Endodermal cell (in vitro differentiated cells): ENCODE measurements around the gene TBC1D21. TPM values are rescaled to one million over a fixed set of nuclear protein-coding genes. Genes with fewer than 3 reads are reported as not detected.

ENCODE experiments used
- DNase-seq: peaks from one replicate; pipeline ENCODE4 v3.0.0-alpha.2; 2017
- H3K27ac ChIP-seq: 2 replicates; pipeline ENCODE4 v1.5.1; 2013; ENCODE audit warnings: mild to moderate bottlenecking, low read depth, low read length, moderate library complexity
- H3K27me3 ChIP-seq: 2 replicates; pipeline ENCODE4 v1.6.1; 2013; ENCODE audit warnings: mild to moderate bottlenecking, low read length, moderate library complexity; ENCODE audit not compliant: insufficient read depth, control insufficient read depth, poor library complexity, severe bottlenecking
- H3K36me3 ChIP-seq: 2 replicates; pipeline ENCODE4 v1.7.0; 2013; ENCODE audit warnings: mild to moderate bottlenecking, low read length, moderate library complexity; ENCODE audit not compliant: control insufficient read depth, insufficient read depth
- H3K4me1 ChIP-seq: one replicate; pipeline ENCODE4 v1.7.0; 2013; ENCODE audit warnings: low read length; ENCODE audit not compliant: control insufficient read depth, insufficient read depth
- H3K4me3 ChIP-seq: 2 replicates; pipeline ENCODE4 v1.5.1; 2013; ENCODE audit warnings: mild to moderate bottlenecking, low read length, moderate library complexity
- H3K9ac ChIP-seq: 2 replicates; pipeline ENCODE4 v1.6.1; 2013; ENCODE audit warnings: mild to moderate bottlenecking, low read length, moderate library complexity; ENCODE audit not compliant: poor library complexity, severe bottlenecking; ENCODE audit errors: extremely low read depth
- H3K9me3 ChIP-seq: 2 replicates; pipeline ENCODE4 v1.6.1; 2013; ENCODE audit warnings: mild to moderate bottlenecking, low read length, moderate library complexity; ENCODE audit not compliant: control insufficient read depth
- H3K27ac Mint-ChIP-seq: 2 replicates; pipeline ENCODE4 v1.8.0; 2020; ENCODE audit warnings: mixed read lengths
- H3K27me3 Mint-ChIP-seq: 2 replicates; pipeline ENCODE4 v1.8.0; 2021; ENCODE audit warnings: mild to moderate bottlenecking, mixed read lengths; ENCODE audit not compliant: insufficient read depth
- H3K36me3 Mint-ChIP-seq: 2 replicates; pipeline ENCODE4 v1.8.0; 2020; ENCODE audit warnings: low read depth, mixed read lengths
- H3K4me1 Mint-ChIP-seq: 2 replicates; pipeline ENCODE4 v1.8.0; 2020; ENCODE audit warnings: mixed read lengths
- H3K4me3 Mint-ChIP-seq: 2 replicates; pipeline ENCODE4 v1.8.0; 2020; ENCODE audit warnings: mild to moderate bottlenecking, moderate library complexity, mixed read lengths
- H3K9me3 Mint-ChIP-seq: 2 replicates; pipeline ENCODE4 v1.8.0; 2020; ENCODE audit warnings: mild to moderate bottlenecking, mixed read lengths
- WGBS, 2 experiments: methylation state at CpG; one replicate each; pipeline versions ENCODE4 v1.1.5 to v1.1.7; 2013; ENCODE audit warnings: missing lambda C conversion rate in 2 of 2, mixed read lengths in 1 of 2; ENCODE audit not compliant: insufficient coverage in 1 of 2, insufficient read length in 1 of 2; 5-methylcytosine and 5-hydroxymethylcytosine counted together
- total RNA-seq, 2 donors: library from RNA; stranded (reverse); fragmentation: NEBNext Ultra II Directional in 1 of 2; extraction: Animal tissue kit (Norgen Biotek cat#: 25700) in 1 of 2; gene quantifications; 2 replicates in 1 of 2; 3 replicates in 1 of 2; pipeline ENCODE4 v1.2.1, GENCODE V29; 2021
- TF ChIP-seq, protein P1 (sequence below): fragments of 200-600 bp; sonication (generic); conservative IDR thresholded peaks from 2 replicates; pipeline ENCODE4 v1.5.0; 2021; ENCODE audit warnings: antibody characterized with exemption, mild to moderate bottlenecking

The TBC1D21 gene
- total RNA-seq, 2 donors from 2014 or later, result not detected

DNA sequence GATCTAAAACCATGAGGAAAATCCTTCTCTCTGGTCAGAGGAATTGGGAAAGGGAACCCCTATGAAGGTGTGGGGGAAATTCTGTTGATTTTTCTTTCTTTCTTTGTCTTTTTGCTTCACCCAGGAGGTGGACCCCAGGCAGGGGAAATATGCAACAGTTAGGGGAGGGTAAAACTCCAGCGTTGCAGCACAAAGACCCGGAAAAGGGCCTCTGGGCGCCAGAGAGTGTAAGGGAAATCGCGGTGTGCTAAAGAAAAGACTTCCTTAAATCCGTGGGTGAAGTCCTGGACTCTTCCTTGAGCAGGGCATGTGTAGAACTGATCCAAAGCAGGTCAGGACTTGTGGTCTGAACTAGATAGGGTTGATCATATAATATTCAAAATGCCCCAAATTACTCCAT lies 11.1 kb upstream of the TBC1D21 start:
- H3K9ac ChIP-seq, result no peak overlapping the region
- peaks cover 3% of the 10 kb centered on the region for H3K9me3 Mint-ChIP-seq
- H3K27me3 ChIP-seq, result no peaks in the 10 kb centered on the region
- no peak overlapping the region for H3K4me3 Mint-ChIP-seq
- H3K9me3 ChIP-seq, result no peaks in the 10 kb centered on the region
- TF ChIP-seq, protein P1, sequence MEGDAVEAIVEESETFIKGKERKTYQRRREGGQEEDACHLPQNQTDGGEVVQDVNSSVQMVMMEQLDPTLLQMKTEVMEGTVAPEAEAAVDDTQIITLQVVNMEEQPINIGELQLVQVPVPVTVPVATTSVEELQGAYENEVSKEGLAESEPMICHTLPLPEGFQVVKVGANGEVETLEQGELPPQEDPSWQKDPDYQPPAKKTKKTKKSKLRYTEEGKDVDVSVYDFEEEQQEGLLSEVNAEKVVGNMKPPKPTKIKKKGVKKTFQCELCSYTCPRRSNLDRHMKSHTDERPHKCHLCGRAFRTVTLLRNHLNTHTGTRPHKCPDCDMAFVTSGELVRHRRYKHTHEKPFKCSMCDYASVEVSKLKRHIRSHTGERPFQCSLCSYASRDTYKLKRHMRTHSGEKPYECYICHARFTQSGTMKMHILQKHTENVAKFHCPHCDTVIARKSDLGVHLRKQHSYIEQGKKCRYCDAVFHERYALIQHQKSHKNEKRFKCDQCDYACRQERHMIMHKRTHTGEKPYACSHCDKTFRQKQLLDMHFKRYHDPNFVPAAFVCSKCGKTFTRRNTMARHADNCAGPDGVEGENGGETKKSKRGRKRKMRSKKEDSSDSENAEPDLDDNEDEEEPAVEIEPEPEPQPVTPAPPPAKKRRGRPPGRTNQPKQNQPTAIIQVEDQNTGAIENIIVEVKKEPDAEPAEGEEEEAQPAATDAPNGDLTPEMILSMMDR, result no peak
- peaks cover 1% of the 10 kb centered on the region for H3K27me3 Mint-ChIP-seq
- H3K27ac Mint-ChIP-seq, result no peak overlapping the region
- DNase-seq, result peak; percentile 33
- H3K27ac ChIP-seq, result no peak overlapping the region
- no peaks in the 10 kb centered on the region for H3K36me3 Mint-ChIP-seq
- no peaks in the 10 kb centered on the region for H3K4me1 ChIP-seq
- no peaks in the 10 kb centered on the region for H3K36me3 ChIP-seq
- WGBS, 2 experiments, result 29 to 42% methylated on average over 2 to 6 of the region's 6 CpGs
- H3K4me3 ChIP-seq, result no peak overlapping the region
- H3K4me1 Mint-ChIP-seq, result no peaks in the 10 kb centered on the region

DNA sequence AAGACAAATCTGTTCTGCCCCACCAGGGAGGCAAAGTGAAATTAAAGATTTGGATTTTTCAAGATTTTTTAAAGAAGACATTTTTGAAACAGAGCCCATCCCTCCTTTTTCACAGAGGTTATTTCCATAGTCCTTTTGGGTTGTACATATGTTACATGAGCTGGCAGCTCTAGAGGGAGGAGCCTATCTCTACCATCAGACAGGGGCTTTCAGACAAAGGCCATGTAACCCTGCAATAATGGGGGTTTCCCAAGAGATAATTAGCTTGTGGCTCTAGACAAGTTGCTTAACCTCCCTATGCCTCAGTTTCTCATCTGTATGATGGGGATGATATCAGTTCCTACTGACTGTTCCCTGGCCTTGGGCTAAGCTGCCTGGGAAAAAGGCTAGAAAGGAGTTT lies 8.0 kb upstream of the TBC1D21 start:
- H3K36me3 ChIP-seq, result no peaks in the 10 kb centered on the region
- H3K27ac ChIP-seq, result no peak overlapping the region
- H3K27ac Mint-ChIP-seq, result no peak overlapping the region
- peaks cover 3% of the 10 kb centered on the region for H3K9me3 Mint-ChIP-seq
- H3K27me3 ChIP-seq, result peaks cover 1% of the 10 kb centered on the region
- TF ChIP-seq, protein P1, result no peak
- no peak overlapping the region for H3K4me3 ChIP-seq
- no peak for DNase-seq
- H3K4me1 ChIP-seq, result no peaks in the 10 kb centered on the region
- no peaks in the 10 kb centered on the region for H3K9me3 ChIP-seq
- no peak overlapping the region for H3K4me3 Mint-ChIP-seq
- no peaks in the 10 kb centered on the region for H3K36me3 Mint-ChIP-seq
- H3K4me1 Mint-ChIP-seq, result no peaks in the 10 kb centered on the region
- H3K9ac ChIP-seq, result no peak overlapping the region
- H3K27me3 Mint-ChIP-seq, result peaks cover 9% of the 10 kb centered on the region

DNA sequence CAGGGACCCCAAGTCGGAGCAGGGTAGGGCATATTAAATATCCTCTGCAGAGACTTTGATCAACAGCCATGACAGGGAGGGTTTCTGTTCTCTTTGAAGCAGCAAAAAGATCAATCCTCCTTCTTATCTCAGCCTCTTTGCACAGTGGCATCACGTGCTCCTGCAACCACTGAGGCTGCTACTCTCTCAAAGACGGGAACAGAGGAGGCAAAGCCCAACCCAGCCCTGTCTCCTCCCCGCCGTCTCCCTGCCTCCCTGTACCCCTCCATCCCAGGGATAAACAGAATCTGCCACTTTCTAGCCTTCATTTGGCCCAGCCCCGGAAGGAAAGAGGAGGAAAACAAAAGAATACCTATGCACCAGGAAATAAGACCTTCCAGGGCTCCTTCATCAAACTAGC lies 7.5 kb upstream of the TBC1D21 start:
- Mint-ChIP-seq H3K27ac (no peak overlapping the region), H3K9me3 (peaks cover 3% of the 10 kb centered on the region), H3K4me1 (no peaks in the 10 kb centered on the region), H3K36me3 (no peaks in the 10 kb centered on the region), H3K27me3 (peaks cover 12% of the 10 kb centered on the region), H3K4me3 (no peak overlapping the region)
- 72 to 74% methylated on average over 3 to 6 of the region's 6 CpGs for WGBS, 2 experiments
- no peaks in the 10 kb centered on the region for H3K36me3 ChIP-seq
- H3K4me3 ChIP-seq, result no peak overlapping the region
- peak; percentile 35 for DNase-seq
- peaks cover 7% of the 10 kb centered on the region for H3K27me3 ChIP-seq
- H3K9ac ChIP-seq, result no peak overlapping the region
- H3K27ac ChIP-seq, result no peak overlapping the region
- TF ChIP-seq, protein P1, result no peak
- no peaks in the 10 kb centered on the region for H3K9me3 ChIP-seq
- H3K4me1 ChIP-seq, result no peaks in the 10 kb centered on the region
